ELR (cell line): ENCODE measurements around the gene KCNMB2.
"Not testable (repeated sequence)": the region's sequence is repeated elsewhere in the genome, so short reads cannot be mapped to it uniquely, and the experiment has no call there.

ENCODE experiments used
- DNase-seq: peaks from one replicate; pipeline ENCODE4 v3.0.0-alpha.2; 2015; ENCODE audit warnings: low read depth

The KCNMB2 gene

GRCh38 chr3:178536211-178537079 is at the start of gene KCNMB2:
TSS of gene KCNMB2 (plus strand) at chr3:178536436.
- DNase-seq: no peak

- DNase-seq: no peak
Observed at GRCh38 chr3:178486903-178487302, 49.3 kb upstream of the KCNMB2 start.

DNA sequence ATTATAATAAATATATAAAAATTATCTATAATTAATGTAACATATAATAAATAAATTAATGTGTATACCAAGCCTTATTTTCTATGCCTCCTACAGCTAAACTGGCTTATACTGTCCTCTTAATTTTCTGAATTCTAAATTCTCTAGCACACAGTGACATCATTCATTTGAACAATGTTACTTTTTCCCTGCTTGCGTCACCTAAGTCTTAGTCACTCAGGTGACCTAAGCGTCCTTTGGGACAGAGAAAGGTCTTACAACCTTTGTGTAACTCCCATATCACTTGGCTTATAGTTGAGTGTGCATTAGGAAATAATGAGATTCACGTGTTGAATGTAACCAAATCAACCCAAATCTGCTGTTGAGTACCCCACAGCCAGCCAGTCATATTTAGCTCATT is 48.5 kb upstream of the KCNMB2 start:
- no peak for DNase-seq

GRCh38 chr3:178491751-178492150 is 44.5 kb upstream of the KCNMB2 start:
- DNase-seq: no peak

GRCh38 chr3:178492491-178492890 is 43.7 kb upstream of the KCNMB2 start:
- DNase-seq: no peak

GRCh38 chr3:178494386-178494785 is 41.9 kb upstream of the KCNMB2 start:
- no peak for DNase-seq

DNA sequence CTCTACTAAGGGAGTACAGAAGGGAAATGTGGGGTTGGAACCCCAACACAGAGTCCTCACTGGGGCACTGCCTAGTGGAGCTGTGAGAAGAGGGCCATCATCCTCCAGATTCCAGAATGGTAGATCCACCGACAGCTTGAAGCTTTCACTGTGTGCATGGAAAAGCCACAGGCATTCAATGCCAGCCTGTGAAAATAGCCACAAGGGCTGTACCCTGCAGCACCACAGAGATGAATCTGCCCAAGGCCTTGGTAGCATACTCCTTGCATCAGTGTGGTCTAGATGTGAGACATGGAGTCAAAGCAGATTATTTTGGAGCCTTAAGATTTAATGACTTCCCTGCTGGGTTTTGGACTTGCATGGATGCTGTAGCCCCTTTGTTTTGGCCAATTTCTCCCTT is 39.3 kb upstream of the KCNMB2 start:
- no peak for DNase-seq

DNA sequence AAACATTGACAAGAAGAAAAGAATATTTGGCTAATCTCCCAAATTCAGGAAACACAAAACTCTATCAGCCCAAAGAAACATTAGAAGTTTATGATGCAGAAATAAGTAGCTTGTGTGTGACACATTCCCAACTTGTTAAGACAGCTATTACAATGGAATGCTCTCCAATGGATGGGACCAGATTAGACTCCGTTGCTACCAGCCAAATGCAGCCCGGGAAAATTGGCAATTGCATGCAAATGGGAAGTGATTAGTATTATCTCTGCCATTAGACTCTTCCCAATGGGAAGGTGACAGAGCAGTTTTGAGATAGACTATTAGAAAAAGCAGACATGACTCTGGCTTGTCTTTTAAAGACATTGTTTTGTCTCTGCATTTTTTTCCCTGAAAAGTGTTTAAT is 37.4 kb upstream of the KCNMB2 start:
- no peak for DNase-seq

GRCh38 chr3:178500631-178501030 is 35.6 kb upstream of the KCNMB2 start:
- no peak for DNase-seq

DNA sequence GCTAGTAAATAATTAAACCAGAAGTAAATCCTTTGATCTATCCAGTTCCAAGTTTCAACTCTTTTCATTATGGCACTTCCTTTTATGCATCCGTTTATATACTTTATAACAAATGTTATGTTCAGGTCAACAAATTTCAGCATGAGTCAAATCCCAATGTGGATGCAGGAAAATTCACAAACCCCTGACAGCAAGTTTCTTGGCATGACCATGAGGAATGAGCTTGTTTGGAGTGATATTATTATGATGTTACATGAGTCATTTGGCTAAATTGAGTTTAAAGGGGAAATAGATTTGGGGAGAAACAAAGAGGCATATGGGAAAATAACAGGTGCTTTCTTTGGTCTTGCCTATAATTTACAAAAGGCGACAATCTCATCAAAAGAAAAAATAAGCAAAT is 32.1 kb upstream of the KCNMB2 start:
- DNase-seq: no peak

- no peak for DNase-seq
Observed at GRCh38 chr3:178505832-178506231, 30.4 kb upstream of the KCNMB2 start.

DNA sequence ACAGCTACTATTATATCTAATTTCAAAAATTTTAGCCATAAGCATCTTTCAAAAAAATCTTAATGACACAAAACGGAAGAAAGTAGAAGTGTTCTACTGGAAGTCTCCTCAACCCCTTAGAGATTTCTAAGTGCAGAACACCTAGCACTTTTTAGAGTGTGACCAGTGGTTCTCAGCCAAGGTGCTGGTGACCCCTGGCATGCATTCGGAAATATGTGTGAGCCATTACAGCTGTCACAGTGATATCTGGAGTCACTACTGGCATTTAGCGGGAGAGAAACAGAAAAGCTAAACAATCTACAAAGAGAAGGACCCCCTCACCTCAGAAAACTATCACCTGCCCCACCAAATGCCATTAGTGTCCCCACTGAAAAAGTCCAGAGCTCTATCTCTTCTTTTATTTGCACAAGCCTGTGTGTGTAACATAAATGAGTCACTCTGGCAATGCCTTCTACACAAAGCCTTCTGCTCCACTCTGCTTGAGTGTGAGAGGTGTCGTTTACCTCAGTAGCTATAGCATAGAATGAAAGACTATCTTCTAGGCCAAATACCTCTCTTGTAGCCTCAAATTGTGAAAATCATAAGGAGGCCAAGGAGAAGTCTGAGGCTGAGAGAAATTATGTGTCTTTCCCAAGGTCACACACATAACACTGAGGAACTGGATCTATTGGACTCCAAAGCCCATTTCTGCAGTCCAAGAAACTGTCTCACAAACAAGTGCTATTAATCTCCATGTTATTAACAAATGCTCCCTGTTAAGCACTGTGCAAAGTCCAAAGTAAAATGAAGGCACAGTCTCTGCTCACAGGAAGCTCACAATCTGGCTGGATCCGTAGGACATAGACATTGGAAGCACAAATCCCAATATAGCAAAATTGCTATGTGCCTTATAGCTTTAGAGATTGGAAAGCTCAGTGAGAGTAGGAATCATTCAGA is 28.5 kb upstream of the KCNMB2 start:
- DNase-seq: no peak

DNA sequence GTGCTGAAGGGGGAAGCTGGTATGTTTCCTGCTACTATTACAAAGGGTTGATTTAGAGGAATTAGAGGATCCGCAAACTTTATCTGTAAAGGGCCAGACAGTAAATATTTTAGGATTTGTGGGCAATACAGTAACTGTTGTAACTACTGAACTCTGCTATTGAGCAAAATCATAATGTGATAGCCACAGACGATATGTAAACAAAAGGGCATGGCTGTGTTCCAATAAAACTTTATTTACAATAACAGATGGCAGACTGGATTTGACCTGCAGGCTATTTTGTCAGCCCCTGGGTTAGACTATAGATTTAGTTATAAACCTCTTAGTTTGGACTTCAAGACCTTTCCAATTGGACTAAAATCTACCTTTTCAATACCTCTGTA is 27.8 kb upstream of the KCNMB2 start:
- DNase-seq: no peak

GRCh38 chr3:178510496-178510895 is 25.7 kb upstream of the KCNMB2 start:
- DNase-seq: no peak

DNA sequence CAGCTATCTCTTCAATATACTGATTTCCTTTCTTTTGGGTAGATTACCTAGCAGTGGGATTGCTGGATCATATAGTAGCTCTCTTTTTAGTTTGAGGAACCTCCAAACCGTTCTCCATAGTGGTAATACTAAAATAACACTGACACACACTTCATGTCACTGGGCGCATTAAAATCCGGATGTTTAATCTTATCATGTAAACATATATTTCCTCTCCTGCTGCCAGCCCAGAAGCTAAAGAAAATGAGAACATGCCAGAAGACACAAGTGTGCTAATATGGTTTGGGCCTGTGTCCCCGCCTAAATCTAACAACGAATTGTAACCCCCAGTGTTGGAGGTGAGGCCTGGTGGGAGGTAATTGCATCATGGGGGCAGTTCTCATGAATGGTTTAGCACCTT is 23.6 kb upstream of the KCNMB2 start:
- no peak for DNase-seq

DNA sequence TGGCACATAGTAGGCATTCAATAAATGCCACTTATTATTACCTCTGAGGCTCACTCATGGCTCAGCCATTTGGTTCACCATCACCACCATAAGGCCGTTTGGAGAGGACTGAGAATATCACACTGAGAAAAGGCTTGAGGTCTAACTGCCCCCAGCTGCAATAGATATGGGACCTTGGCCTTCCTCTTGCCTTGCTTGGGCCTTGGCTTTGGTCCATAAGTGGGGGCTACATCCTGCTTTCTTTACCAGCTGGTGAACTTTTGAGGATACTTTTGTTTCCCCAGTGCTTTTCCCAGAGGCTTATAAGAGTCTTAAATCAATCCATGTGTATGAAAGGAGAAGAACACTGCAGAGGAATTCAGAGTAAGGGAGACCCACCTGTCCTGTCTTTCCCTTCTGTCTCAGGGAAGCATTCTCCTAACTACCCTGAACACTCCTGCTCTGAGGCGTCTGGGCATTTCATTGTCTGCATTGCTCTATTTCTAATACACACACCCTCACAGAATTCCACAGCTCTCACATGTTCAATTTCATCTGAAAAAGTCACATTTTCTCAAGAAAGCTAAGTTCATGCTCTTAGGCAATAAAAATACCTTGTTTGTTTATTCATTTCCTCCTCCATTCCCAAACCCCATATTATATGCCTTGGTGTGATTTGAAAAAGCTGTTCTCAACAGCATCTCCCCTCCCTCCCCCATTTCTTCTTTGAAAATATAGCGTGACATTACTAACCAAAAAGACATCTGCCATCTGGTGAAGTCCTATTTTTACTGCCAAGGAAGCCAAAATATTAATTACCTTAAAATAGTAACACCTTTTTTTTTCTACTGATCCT is 22.5 kb upstream of the KCNMB2 start:
- DNase-seq: no peak

DNA sequence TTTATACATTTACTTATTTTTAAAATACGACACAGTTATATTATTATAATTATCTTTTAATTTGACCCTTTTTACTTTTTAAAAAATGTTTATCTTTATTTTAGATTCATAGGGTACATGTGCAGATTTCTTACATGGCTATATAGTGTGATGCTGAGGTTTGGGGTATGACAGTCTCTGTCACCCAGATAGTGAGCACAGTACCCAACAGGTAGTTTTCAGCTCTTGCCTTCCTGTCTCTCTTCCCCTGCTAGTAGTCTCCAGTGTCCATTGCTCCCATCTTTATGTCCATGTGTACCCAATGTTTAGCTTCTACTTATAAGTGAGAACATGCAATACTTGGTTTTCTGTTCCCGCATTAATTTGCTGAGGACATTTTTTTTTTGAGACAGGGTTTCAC is 21.8 kb upstream of the KCNMB2 start:
- no peak for DNase-seq

GRCh38 chr3:178515076-178515744 is 21.0 kb upstream of the KCNMB2 start:
- not testable (repeated sequence) for DNase-seq

DNA sequence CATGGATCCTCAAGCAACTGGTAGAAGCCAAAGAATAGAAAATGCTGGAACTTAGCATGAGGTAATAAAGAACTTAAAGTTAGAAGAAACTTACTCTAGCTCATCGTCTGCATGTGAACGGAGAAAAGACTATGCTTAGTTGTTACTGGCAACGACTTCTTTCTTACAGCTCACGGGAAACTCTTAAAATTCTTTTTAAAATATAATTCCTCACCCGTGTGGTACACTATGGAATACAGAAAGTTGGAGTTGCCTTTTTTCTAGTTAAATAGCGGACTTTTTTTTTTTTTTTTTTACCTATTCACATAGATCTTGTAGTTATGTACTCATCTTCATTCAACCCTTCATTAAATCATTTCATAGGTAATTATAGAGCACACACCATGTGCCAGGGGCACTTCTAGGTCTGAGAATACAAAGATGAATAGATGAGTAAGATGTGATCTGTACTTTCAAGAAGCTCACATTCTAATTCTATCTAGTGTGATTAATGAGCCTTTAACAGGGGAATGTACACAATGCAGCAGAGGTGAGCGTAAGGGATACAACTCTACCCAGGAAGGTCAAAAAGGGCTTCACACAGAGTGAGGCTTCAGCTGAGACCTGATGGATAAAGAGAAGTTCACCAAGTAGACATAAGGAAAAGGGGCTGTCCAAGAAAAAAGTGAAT is 18.4 kb upstream of the KCNMB2 start:
- DNase-seq: no peak

- DNase-seq: no peak
Observed at GRCh38 chr3:178518660-178519396, 17.4 kb upstream of the KCNMB2 start.
